ENCODE results near the gene HBG1. TPM values are rescaled to one million over a fixed set of nuclear protein-coding genes. Genes with fewer than 3 reads are reported as not detected.

The HBG1 gene
- total RNA-seq, 2 experiments from 2014 or later = not detected

DNA sequence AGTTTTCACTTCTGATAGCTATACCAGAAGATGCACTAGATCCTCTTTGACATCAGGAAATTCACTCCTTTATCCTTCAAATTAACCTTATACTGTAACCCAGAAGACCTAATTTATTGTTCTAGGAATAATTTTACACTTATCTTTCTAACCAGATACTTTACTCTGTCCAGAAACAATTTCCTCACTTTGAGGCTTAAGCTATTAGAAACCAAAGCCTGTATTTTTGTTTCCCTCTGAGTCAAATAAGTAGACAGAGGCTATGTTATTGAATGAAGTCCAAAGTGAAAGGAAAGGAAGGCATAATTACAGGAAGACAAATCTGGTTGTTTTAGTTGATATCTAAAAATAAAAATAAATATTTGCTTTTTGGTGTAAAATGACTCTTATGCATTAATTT is 51.4 kb downstream of the HBG1 start:
- ChIA-PET POLR2A (interaction anchor here (0.8 kb wide), 1 partner anchor 11 kb away, joined by 3 read pairs; no protein-coding TSS in a partner anchor), CTCF (ENCODE audit: unreplicated experiment) (no interaction called here)
- intact Hi-C loops (cut with micrococcal nuclease; ENCODE audit: unreplicated experiment) = no loop called here
- H2AFZ ChIP-seq (ENCODE audit: low read length) = no peak overlapping the region
- no TSS peak for BruUV-seq (replicated peaks)
- H3K27ac ChIP-seq (ENCODE audit: low read depth, low read length, poor library complexity, severe bottlenecking) = no peak overlapping the region
- H3K9me3 ChIP-seq (ENCODE audit: low read length) = no peaks in the 10 kb centered on the region
- H3K79me2 ChIP-seq (ENCODE audit: insufficient read depth, low read depth, low read length) = no peaks in the 10 kb centered on the region
- H4K20me1 ChIP-seq (ENCODE audit: insufficient read depth, low read length) = no peaks in the 10 kb centered on the region
- H3K4me3 ChIP-seq (ENCODE audit: low read depth, low read length, poor library complexity, severe bottlenecking) = no peak overlapping the region
- H3K36me3 ChIP-seq (ENCODE audit: insufficient read depth, low read length) = no peaks in the 10 kb centered on the region
- no peaks in the 10 kb centered on the region for H3K4me1 ChIP-seq (ENCODE audit: insufficient read depth, low read length, poor library complexity, severe bottlenecking)
- H3K9me2 ChIP-seq (ENCODE audit: insufficient read depth, low read length) = no peaks in the 10 kb centered on the region
- TF ChIP-seq CTCF (conservative IDR thresholded peaks at IDR 0.05; ENCODE audit: low read length) = no peak
- TF ChIP-seq EZH2phosphoT487 (IDR thresholded peaks at IDR 0.05; ENCODE audit: borderline replicate concordance, low read depth, low read length) = no peak
- no peak overlapping the region for H3K4me2 ChIP-seq (ENCODE audit: low read length)
- DNase-seq (ENCODE audit: low spot score) = no peak

Other genes starting within 250 kb of the HBG1 start
- gene OR52J3, start 203.3 kb downstream of the HBG1 start, total RNA-seq (2014; rRNA removed; shearing (Covaris generic)) = not detected in 2 replicates
- gene OR52J3, start 203.3 kb downstream of the HBG1 start, total RNA-seq (2022) = not detected in 2 replicates
- not detected in 2 replicates for gene OR52E2, start 190.2 kb downstream of the HBG1 start, total RNA-seq (2014; rRNA removed; shearing (Covaris generic))
- gene OR52E2, start 190.2 kb downstream of the HBG1 start, total RNA-seq (2022) = not detected in 2 replicates
- gene OR52E1, start 180.3 kb downstream of the HBG1 start, total RNA-seq (2014; rRNA removed; shearing (Covaris generic)) = not detected in 2 replicates
- gene OR52E1, start 180.3 kb downstream of the HBG1 start, total RNA-seq (2022) = not detected in 2 replicates
- not detected in 2 replicates for gene OR52A5, start 111.5 kb downstream of the HBG1 start, total RNA-seq (2014; rRNA removed; shearing (Covaris generic))
- not detected in 2 replicates for gene OR52A5, start 111.5 kb downstream of the HBG1 start, total RNA-seq (2022)
- gene OR52A1, start 95.1 kb downstream of the HBG1 start, total RNA-seq (2014; rRNA removed; shearing (Covaris generic)) = not detected in 2 replicates
- gene OR52A1, start 95.1 kb downstream of the HBG1 start, total RNA-seq (2022) = not detected in 2 replicates
- not detected in 2 replicates for gene OR51V1, start 49.2 kb downstream of the HBG1 start, total RNA-seq (2014; rRNA removed; shearing (Covaris generic))
- gene OR51V1, start 49.2 kb downstream of the HBG1 start, total RNA-seq (2022) = not detected in 2 replicates
- not detected in 2 replicates for gene HBB, start 22.8 kb downstream of the HBG1 start, total RNA-seq (2014; rRNA removed; shearing (Covaris generic))
- gene HBB, start 22.8 kb downstream of the HBG1 start, total RNA-seq (2022) = not detected in 2 replicates
- not detected in 2 replicates for gene HBD, start 15.4 kb downstream of the HBG1 start, total RNA-seq (2014; rRNA removed; shearing (Covaris generic))
- gene HBD, start 15.4 kb downstream of the HBG1 start, total RNA-seq (2022) = not detected in 2 replicates
- not detected in 2 replicates for gene HBG2, start 4.9 kb upstream of the HBG1 start, total RNA-seq (2014; rRNA removed; shearing (Covaris generic))
- not detected in 2 replicates for gene HBG2, start 4.9 kb upstream of the HBG1 start, total RNA-seq (2022)
- gene HBE1, start 20.1 kb upstream of the HBG1 start, total RNA-seq (2014; rRNA removed; shearing (Covaris generic)) = not detected in 2 replicates
- not detected in 2 replicates for gene HBE1, start 20.1 kb upstream of the HBG1 start, total RNA-seq (2022)
- not detected in 2 replicates for gene OR51B4, start 52.1 kb upstream of the HBG1 start, total RNA-seq (2014; rRNA removed; shearing (Covaris generic))
- not detected in 2 replicates for gene OR51B4, start 52.1 kb upstream of the HBG1 start, total RNA-seq (2022)
- not detected in 2 replicates for gene OR51B2, start 74.4 kb upstream of the HBG1 start, total RNA-seq (2014; rRNA removed; shearing (Covaris generic))
- not detected in 2 replicates for gene OR51B2, start 74.4 kb upstream of the HBG1 start, total RNA-seq (2022)
- 0.16 TPM in 1 of 2 replicates, not detected in the other for gene OR51B5, start 93.7 kb upstream of the HBG1 start, total RNA-seq (2014; rRNA removed; shearing (Covaris generic))
- not detected in 2 replicates for gene OR51B5, start 93.7 kb upstream of the HBG1 start, total RNA-seq (2022)
- gene OR51B6, start 101.7 kb upstream of the HBG1 start, total RNA-seq (2014; rRNA removed; shearing (Covaris generic)) = not detected in 2 replicates
- gene OR51B6, start 101.7 kb upstream of the HBG1 start, total RNA-seq (2022) = not detected in 2 replicates
- gene OR51M1, start 134.0 kb upstream of the HBG1 start, total RNA-seq (2014; rRNA removed; shearing (Covaris generic)) = not detected in 2 replicates
- not detected in 2 replicates for gene OR51M1, start 134.0 kb upstream of the HBG1 start, total RNA-seq (2022)
- not detected in 2 replicates for gene OR51Q1, start 172.3 kb upstream of the HBG1 start, total RNA-seq (2014; rRNA removed; shearing (Covaris generic))
- gene OR51Q1, start 172.3 kb upstream of the HBG1 start, total RNA-seq (2022) = not detected in 2 replicates
- not detected in 2 replicates for gene OR51I1, start 191.7 kb upstream of the HBG1 start, total RNA-seq (2014; rRNA removed; shearing (Covaris generic))
- gene OR51I1, start 191.7 kb upstream of the HBG1 start, total RNA-seq (2022) = not detected in 2 replicates
- not detected in 2 replicates for gene OR51I2, start 199.5 kb upstream of the HBG1 start, total RNA-seq (2014; rRNA removed; shearing (Covaris generic))
- not detected in 2 replicates for gene OR51I2, start 199.5 kb upstream of the HBG1 start, total RNA-seq (2022)
- gene OR52D1, start 238.8 kb upstream of the HBG1 start, total RNA-seq (2014; rRNA removed; shearing (Covaris generic)) = not detected in 2 replicates
- not detected in 2 replicates for gene OR52D1, start 238.8 kb upstream of the HBG1 start, total RNA-seq (2022)

All from OCI-LY7 (cell line).